HepG2 (cell line): ENCODE results near the gene TUBB4B. TPM values are rescaled to one million over a fixed set of nuclear protein-coding genes. Genes with fewer than 3 reads are reported as not detected.

Experiments used
- ATF1 ChIP-seq: IDR thresholded peaks from 2 replicates; pipeline ENCODE4 v1.6.1; 2016; ENCODE audit warnings: mild to moderate bottlenecking, control low read depth
- CTCF ChIP-seq: sonication (generic); formaldehyde crosslinking; IDR thresholded peaks from 2 replicates; pipeline ENCODE4 v1.5.0; 2020; ENCODE audit warnings: mild to moderate bottlenecking, missing genetic modification reagents, moderate library complexity
- DBP ChIP-seq: sonication (generic); formaldehyde crosslinking; IDR thresholded peaks from 2 replicates; pipeline ENCODE4 v1.4.0; 2020; ENCODE audit warnings: missing genetic modification reagents; ENCODE audit errors: not compliant biosample characterization
- HMGA1 ChIP-seq: sonication (generic); formaldehyde crosslinking; conservative IDR thresholded peaks from 2 replicates; pipeline ENCODE4 v1.4.0; 2020; ENCODE audit warnings: missing genetic modification reagents
- MEF2D ChIP-seq: sonication (generic); formaldehyde crosslinking; IDR thresholded peaks from 2 replicates; pipeline ENCODE4 v1.5.1; 2020; ENCODE audit warnings: mild to moderate bottlenecking, missing genetic modification reagents
- NFE2L1 ChIP-seq: sonication (generic); formaldehyde crosslinking; IDR thresholded peaks from 2 replicates; pipeline ENCODE4 v1.4.0; 2020; ENCODE audit warnings: missing genetic modification reagents, mild to moderate bottlenecking, borderline replicate concordance
- PAWR ChIP-seq: sonication (generic); formaldehyde crosslinking; IDR thresholded peaks from 2 replicates; pipeline ENCODE4 v1.4.0; 2020; ENCODE audit warnings: missing genetic modification reagents, mild to moderate bottlenecking, borderline replicate concordance
- RBAK ChIP-seq: sonication (generic); formaldehyde crosslinking; IDR thresholded peaks from 2 replicates; pipeline ENCODE4 v1.5.1; 2020; ENCODE audit warnings: mild to moderate bottlenecking, missing genetic modification reagents
- ZBTB3 ChIP-seq: sonication (generic); formaldehyde crosslinking; IDR thresholded peaks from 2 replicates; pipeline ENCODE4 v1.4.0; 2020; ENCODE audit warnings: low read depth, mild to moderate bottlenecking, moderate library complexity, missing genetic modification reagents, borderline replicate concordance
- ZFP41 ChIP-seq: sonication (generic); formaldehyde crosslinking; IDR thresholded peaks from 2 replicates; pipeline ENCODE4 v1.4.0; 2020; ENCODE audit warnings: mild to moderate bottlenecking, missing genetic modification reagents, borderline replicate concordance
- ZFY ChIP-seq: sonication (generic); formaldehyde crosslinking; IDR thresholded peaks from 2 replicates; pipeline ENCODE4 v1.4.0; 2020; ENCODE audit warnings: missing genetic modification reagents
- ZNF451 ChIP-seq: sonication (generic); formaldehyde crosslinking; IDR thresholded peaks from 2 replicates; pipeline ENCODE4 v1.5.0; 2020; ENCODE audit warnings: mild to moderate bottlenecking, missing genetic modification reagents
- ZNF496 ChIP-seq: sonication (generic); formaldehyde crosslinking; IDR thresholded peaks from 2 replicates; pipeline ENCODE4 v1.8.1; 2023; ENCODE audit warnings: mild to moderate bottlenecking, moderate library complexity, missing genetic modification reagents; ENCODE audit not compliant: insufficient replicate concordance
- ZNF562 ChIP-seq: sonication (generic); formaldehyde crosslinking; IDR thresholded peaks from 2 replicates; pipeline ENCODE4 v1.8.0; 2022; ENCODE audit warnings: missing genetic modification reagents, borderline replicate concordance
- ZNF788 ChIP-seq: sonication (generic); formaldehyde crosslinking; IDR thresholded peaks from 2 replicates; pipeline ENCODE4 v1.5.0; 2020; ENCODE audit warnings: mild to moderate bottlenecking, missing genetic modification reagents, borderline replicate concordance
- ZSCAN5A ChIP-seq: sonication (generic); formaldehyde crosslinking; IDR thresholded peaks from 2 replicates; pipeline ENCODE4 v1.8.0; 2022; ENCODE audit warnings: mild to moderate bottlenecking, missing genetic modification reagents, borderline replicate concordance
- polyA plus RNA-seq, 8 experiments: library from polyadenylated mRNA; depleted of rRNA in 3 of 8; stranded (reverse) in 7 of 8; unstranded in 1 of 8; fragments of >200 nt; fragmentation: Illumina TruSeq in 4 of 8; extraction: Trizol in 4 of 8; gene quantifications; 2 replicates each; pipeline versions ENCODE4 v1.2.1 to v1.2.3, GENCODE V29; 2011 to 2016; ENCODE audit warnings: low read depth in 4 of 8, missing spikeins in 1 of 8, mixed read lengths in 1 of 8; ENCODE audit not compliant: insufficient read depth in 1 of 8
- total RNA-seq, 5 experiments: library from RNA; depleted of rRNA; stranded (reverse); fragments of >200 nt; fragmentation: Illumina TruSeq; extraction: Trizol; gene quantifications; 2 replicates each; pipeline ENCODE4 v1.2.3, GENCODE V29; 2016; ENCODE audit warnings: low read depth in 1 of 5
- TF ChIP-seq, protein P1 (sequence below): sonication (generic); formaldehyde crosslinking; IDR thresholded peaks from 2 replicates; pipeline ENCODE4 v1.5.0; 2020; ENCODE audit warnings: missing genetic modification reagents
- TF ChIP-seq, protein P2 (sequence below): IDR thresholded peaks from 2 replicates; pipeline ENCODE4 v1.6.1; 2016; ENCODE audit warnings: low read depth, missing genetic modification reagents, missing compliant biosample characterization

Gene TUBB4B
- total and polyA plus RNA-seq, 2 of the 13 experiments (the other 11 are each of a cell fraction or from before 2014, with no cell fraction given): 182 to 412 TPM

DNA sequence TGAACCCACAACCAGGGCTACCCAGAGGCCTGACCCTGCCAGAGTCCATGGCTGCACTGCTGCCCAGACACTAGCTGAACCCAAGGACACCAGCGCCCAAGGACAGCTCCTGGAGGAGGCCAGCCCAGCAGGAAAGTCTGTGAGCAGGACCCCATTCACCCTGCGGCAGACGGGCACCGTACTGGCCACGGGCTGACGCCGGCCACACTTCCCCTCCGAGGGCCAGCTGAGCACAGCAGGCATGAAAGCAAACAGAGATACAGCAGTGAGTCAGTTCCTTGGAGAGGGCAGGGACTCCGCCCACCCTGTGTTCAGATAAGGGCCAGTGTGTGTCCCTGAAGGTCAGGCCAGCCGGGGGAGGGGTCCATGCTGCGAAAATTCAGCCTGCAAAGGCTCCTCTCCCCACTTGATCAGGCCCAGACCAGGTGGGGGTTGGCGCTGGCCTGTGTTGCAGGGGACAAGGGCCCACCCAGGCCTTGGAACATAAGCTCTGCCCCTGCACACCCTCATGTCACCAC lies 22.3 kb upstream of the TUBB4B start (continued):
- TF ChIP-seq DBP (CRISPR knock-in tag) (no peak), ZFP41 (no peak), ZNF451 (CRISPR knock-in tag) (no peak), CTCF (CRISPR knock-in tag) (0 out of 2 replicates have a peak, but pooled peaks have one; percentile 3), HMGA1 (CRISPR knock-in tag) (no peak), RBAK (CRISPR knock-in tag) (no peak), ATF1 (CRISPR knock-in tag) (no peak), ZFY (no peak), ZNF496 (CRISPR knock-in tag) (no peak), ZSCAN5A (CRISPR knock-in tag) (no peak), MEF2D (CRISPR knock-in tag) (no peak), ZNF788 (CRISPR knock-in tag) (0 out of 2 replicates have a peak, but pooled peaks have one; percentile 9), NFE2L1 (no peak), ZBTB3 (CRISPR knock-in tag) (no peak), PAWR (no peak), ZNF562 (CRISPR knock-in tag) (no peak)
- TF ChIP-seq, protein P1, sequence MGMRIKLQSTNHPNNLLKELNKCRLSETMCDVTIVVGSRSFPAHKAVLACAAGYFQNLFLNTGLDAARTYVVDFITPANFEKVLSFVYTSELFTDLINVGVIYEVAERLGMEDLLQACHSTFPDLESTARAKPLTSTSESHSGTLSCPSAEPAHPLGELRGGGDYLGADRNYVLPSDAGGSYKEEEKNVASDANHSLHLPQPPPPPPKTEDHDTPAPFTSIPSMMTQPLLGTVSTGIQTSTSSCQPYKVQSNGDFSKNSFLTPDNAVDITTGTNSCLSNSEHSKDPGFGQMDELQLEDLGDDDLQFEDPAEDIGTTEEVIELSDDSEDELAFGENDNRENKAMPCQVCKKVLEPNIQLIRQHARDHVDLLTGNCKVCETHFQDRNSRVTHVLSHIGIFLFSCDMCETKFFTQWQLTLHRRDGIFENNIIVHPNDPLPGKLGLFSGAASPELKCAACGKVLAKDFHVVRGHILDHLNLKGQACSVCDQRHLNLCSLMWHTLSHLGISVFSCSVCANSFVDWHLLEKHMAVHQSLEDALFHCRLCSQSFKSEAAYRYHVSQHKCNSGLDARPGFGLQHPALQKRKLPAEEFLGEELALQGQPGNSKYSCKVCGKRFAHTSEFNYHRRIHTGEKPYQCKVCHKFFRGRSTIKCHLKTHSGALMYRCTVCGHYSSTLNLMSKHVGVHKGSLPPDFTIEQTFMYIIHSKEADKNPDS (CRISPR knock-in tag): no peak
- TF ChIP-seq, protein P2, sequence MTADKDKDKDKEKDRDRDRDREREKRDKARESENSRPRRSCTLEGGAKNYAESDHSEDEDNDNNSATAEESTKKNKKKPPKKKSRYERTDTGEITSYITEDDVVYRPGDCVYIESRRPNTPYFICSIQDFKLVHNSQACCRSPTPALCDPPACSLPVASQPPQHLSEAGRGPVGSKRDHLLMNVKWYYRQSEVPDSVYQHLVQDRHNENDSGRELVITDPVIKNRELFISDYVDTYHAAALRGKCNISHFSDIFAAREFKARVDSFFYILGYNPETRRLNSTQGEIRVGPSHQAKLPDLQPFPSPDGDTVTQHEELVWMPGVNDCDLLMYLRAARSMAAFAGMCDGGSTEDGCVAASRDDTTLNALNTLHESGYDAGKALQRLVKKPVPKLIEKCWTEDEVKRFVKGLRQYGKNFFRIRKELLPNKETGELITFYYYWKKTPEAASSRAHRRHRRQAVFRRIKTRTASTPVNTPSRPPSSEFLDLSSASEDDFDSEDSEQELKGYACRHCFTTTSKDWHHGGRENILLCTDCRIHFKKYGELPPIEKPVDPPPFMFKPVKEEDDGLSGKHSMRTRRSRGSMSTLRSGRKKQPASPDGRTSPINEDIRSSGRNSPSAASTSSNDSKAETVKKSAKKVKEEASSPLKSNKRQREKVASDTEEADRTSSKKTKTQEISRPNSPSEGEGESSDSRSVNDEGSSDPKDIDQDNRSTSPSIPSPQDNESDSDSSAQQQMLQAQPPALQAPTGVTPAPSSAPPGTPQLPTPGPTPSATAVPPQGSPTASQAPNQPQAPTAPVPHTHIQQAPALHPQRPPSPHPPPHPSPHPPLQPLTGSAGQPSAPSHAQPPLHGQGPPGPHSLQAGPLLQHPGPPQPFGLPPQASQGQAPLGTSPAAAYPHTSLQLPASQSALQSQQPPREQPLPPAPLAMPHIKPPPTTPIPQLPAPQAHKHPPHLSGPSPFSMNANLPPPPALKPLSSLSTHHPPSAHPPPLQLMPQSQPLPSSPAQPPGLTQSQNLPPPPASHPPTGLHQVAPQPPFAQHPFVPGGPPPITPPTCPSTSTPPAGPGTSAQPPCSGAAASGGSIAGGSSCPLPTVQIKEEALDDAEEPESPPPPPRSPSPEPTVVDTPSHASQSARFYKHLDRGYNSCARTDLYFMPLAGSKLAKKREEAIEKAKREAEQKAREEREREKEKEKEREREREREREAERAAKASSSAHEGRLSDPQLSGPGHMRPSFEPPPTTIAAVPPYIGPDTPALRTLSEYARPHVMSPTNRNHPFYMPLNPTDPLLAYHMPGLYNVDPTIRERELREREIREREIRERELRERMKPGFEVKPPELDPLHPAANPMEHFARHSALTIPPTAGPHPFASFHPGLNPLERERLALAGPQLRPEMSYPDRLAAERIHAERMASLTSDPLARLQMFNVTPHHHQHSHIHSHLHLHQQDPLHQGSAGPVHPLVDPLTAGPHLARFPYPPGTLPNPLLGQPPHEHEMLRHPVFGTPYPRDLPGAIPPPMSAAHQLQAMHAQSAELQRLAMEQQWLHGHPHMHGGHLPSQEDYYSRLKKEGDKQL (CRISPR knock-in tag): no peak
